Nephron (organoid): ENCODE measurements around the gene LRRC36.
"Not testable (repeated sequence)": the region's sequence is repeated elsewhere in the genome, so short reads cannot be mapped to it uniquely, and the experiment has no call there.

Experiments used
- H3K27ac Mint-ChIP-seq, 3 experiments: 2 replicates each; pipeline ENCODE4 v1.8.0; 2020; ENCODE audit warnings: mixed read lengths in 3 of 3, mild to moderate bottlenecking in 2 of 3, moderate library complexity in 1 of 3
- H3K27me3 Mint-ChIP-seq: 2 replicates; pipeline ENCODE4 v1.8.0; 2021; ENCODE audit warnings: low read depth, mild to moderate bottlenecking, moderate library complexity, mixed read lengths
- H3K36me3 Mint-ChIP-seq: 2 replicates; pipeline ENCODE4 v1.8.0; 2020; ENCODE audit warnings: low read depth, mixed read lengths
- H3K4me1 Mint-ChIP-seq: 2 replicates; pipeline ENCODE4 v1.8.0; 2020; ENCODE audit warnings: mixed read lengths
- H3K4me3 Mint-ChIP-seq, 3 experiments: 2 replicates each; pipeline ENCODE4 v1.8.0; 2020; ENCODE audit warnings: mild to moderate bottlenecking in 3 of 3, mixed read lengths in 3 of 3, moderate library complexity in 2 of 3
- H3K9me3 Mint-ChIP-seq: 2 replicates; pipeline ENCODE4 v1.8.0; 2020; ENCODE audit warnings: mixed read lengths
- CTCF ChIP-seq, 3 experiments: fragments of 200-600 bp; sonication (generic); IDR thresholded peaks; one replicate each; pipeline ENCODE4 v1.5.0; 2021; ENCODE audit warnings: antibody characterized with exemption in 3 of 3; ENCODE audit not compliant: unreplicated experiment in 3 of 3

LRRC36 gene

DNA sequence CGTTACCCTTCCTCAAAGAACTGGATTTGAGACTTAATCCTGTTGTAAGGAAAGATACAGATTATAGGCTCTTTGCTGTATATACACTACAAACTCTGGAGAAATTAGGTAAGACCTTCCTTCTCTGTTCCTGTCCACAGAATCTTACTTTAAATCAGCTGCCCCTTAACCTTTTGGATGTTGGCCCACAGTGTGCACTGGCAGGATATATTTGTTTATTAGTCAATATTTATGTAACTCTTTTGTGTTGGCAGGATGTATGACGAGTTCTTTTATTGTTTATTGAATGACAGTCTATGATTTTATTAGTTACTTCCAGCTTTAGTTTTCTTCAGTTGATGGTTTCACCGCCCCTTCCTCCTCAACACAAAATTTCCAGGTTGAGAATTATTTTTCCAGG, 19.7 kb downstream of the LRRC36 start:
- no peaks in the 10 kb centered on the region for H3K9me3 Mint-ChIP-seq

DNA sequence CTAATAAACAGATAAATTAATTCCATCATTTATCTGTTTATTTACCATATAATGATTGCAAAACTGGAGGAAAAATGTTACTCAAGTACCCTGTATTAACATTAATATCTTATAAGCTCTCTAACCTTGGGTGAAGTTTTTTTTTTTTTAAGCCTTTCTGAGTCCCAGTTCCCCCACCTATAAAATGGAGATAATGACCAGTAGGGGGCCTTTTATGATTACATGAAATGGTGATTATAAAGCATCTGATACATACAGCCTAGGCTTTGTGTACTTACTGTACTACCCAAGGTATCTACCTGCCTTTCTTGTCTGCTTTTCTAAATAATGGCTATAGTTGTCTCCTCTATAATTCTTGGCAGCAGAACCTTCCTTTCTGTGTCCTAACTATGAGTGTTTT, 22.6 kb downstream of the LRRC36 start:
- peak overlapping the region in 1 of 3 experiments; percentile 42 for H3K27ac Mint-ChIP-seq
- H3K36me3 Mint-ChIP-seq: no peaks in the 10 kb centered on the region
- H3K4me3 Mint-ChIP-seq: no peak overlapping the region
- TF ChIP-seq CTCF (IDR thresholded peaks at IDR 0.05; ENCODE audit: unreplicated experiment in 3 of 3): peak; percentile 24 to 59 (median 41)
- peaks cover 4% of the 10 kb centered on the region for H3K27me3 Mint-ChIP-seq
- H3K9me3 Mint-ChIP-seq: no peaks in the 10 kb centered on the region
- no peaks in the 10 kb centered on the region for H3K4me1 Mint-ChIP-seq

More for the DNA sequence above, 19.7 kb downstream of the LRRC36 start:
- Mint-ChIP-seq H3K4me3 (no peak overlapping the region), H3K27ac (no peak overlapping the region), H3K27me3 (no peaks in the 10 kb centered on the region), H3K4me1 (peaks cover 6% of the 10 kb centered on the region), H3K36me3 (no peaks in the 10 kb centered on the region)
- no peak for TF ChIP-seq CTCF (IDR thresholded peaks at IDR 0.05; ENCODE audit: unreplicated experiment in 3 of 3)

DNA sequence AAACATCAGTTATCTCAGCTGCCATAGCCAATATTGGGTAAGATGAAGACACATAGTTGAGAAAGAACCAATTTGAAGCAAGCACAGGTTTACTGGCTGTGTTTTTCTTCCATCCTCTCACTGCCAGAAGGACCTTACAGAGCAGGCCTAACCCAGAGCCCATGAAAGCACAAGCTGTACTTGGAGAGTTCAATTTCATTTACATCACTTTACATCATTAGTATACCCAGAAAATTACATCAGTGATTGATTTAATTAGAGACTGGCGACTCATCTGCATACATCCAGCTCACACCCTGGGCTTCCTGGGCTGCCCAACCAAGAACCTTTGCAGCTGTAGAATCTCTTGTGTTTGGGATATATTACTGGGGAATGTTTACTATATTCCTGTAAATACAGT, 23.7 kb downstream of the LRRC36 start:
- Mint-ChIP-seq H3K4me1 (no peaks in the 10 kb centered on the region), H3K9me3 (no peaks in the 10 kb centered on the region), H3K36me3 (peaks cover 4% of the 10 kb centered on the region), H3K27ac (peak overlapping the region in 2 of 3 experiments; percentile 8 to 10), H3K27me3 (peaks cover 4% of the 10 kb centered on the region), H3K4me3 (no peak overlapping the region)
- TF ChIP-seq CTCF (IDR thresholded peaks at IDR 0.05; ENCODE audit: unreplicated experiment in 3 of 3): no peak

GRCh38 chr16:67352463-67352862, 25.8 kb downstream of the LRRC36 start:
- H3K9me3 Mint-ChIP-seq, H3K27me3 Mint-ChIP-seq, H3K36me3 Mint-ChIP-seq, H3K4me3 Mint-ChIP-seq, H3K4me1 Mint-ChIP-seq: not testable (repeated sequence)
- peak overlapping the region in 1 of 3 experiments; percentile 20 for H3K27ac Mint-ChIP-seq

- Mint-ChIP-seq H3K9me3 (no peaks in the 10 kb centered on the region), H3K36me3 (peaks cover 4% of the 10 kb centered on the region), H3K27me3 (peaks cover 8% of the 10 kb centered on the region), H3K27ac (peak overlapping the region; percentile 82 to 95 (median 87)), H3K4me1 (peaks cover 7% of the 10 kb centered on the region), H3K4me3 (peak overlapping the region; percentile 1 to 33 (median 9))
- no peak for TF ChIP-seq CTCF (IDR thresholded peaks at IDR 0.05; ENCODE audit: unreplicated experiment in 3 of 3)
Observed at GRCh38 chr16:67356396-67356795, 29.8 kb downstream of the LRRC36 start.

- H3K27ac Mint-ChIP-seq: peak overlapping the region; percentile 34 to 95 (median 66)
- peaks cover 7% of the 10 kb centered on the region for H3K4me1 Mint-ChIP-seq
- H3K27me3 Mint-ChIP-seq: peaks cover 8% of the 10 kb centered on the region
- peaks cover 4% of the 10 kb centered on the region for H3K36me3 Mint-ChIP-seq
- TF ChIP-seq CTCF (IDR thresholded peaks at IDR 0.05; ENCODE audit: unreplicated experiment in 3 of 3): no peak
- no peaks in the 10 kb centered on the region for H3K9me3 Mint-ChIP-seq
- no peak overlapping the region for H3K4me3 Mint-ChIP-seq
Observed at GRCh38 chr16:67357561-67357960, 30.9 kb downstream of the LRRC36 start.

GRCh38 chr16:67359540-67360269, 33.1 kb downstream of the LRRC36 start:
- H3K27me3 Mint-ChIP-seq, H3K4me1 Mint-ChIP-seq: not testable (repeated sequence)

More at GRCh38 chr16:67359540-67360269, 33.1 kb downstream of the LRRC36 start:
- not testable (repeated sequence) for H3K36me3 Mint-ChIP-seq, H3K9me3 Mint-ChIP-seq, H3K4me3 Mint-ChIP-seq
- H3K27ac Mint-ChIP-seq: peak overlapping the region in 2 of 3 experiments; percentile 66
